Keratinocyte (primary cell): ENCODE results near the gene PRKAB1. TPM values are rescaled to one million over a fixed set of nuclear protein-coding genes. Genes with fewer than 3 reads are reported as not detected.

Source experiments
- DNase-seq: peaks from one replicate; pipeline ENCODE4 v3.0.0-alpha.2; 2011; ENCODE audit warnings: low read depth, missing footprints, low spot score
- FAIRE-seq: peaks from 2 replicates; lab custom pipeline; 2011; peaks lifted over from hg19 to GRCh38; lab: Jason Lieb, UNC
- H2AFZ ChIP-seq: 2 replicates; pipeline ENCODE4 v1.6.0; 2012; ENCODE audit warnings: low read length, control low read depth, inconsistent platforms; ENCODE audit not compliant: control insufficient read depth
- H3K27ac ChIP-seq: 2 replicates; pipeline ENCODE4 v1.5.1; 2011; ENCODE audit warnings: low read length; ENCODE audit not compliant: control insufficient read depth, insufficient read depth
- H3K27me3 ChIP-seq: 3 replicates; pipeline ENCODE4 v1.6.0; 2011; ENCODE audit warnings: low read length; ENCODE audit not compliant: control insufficient read depth, insufficient read depth; ENCODE audit errors: extremely low read depth
- H3K36me3 ChIP-seq, 2 experiments: 2 replicates in 1 of 2; 3 replicates in 1 of 2; pipeline ENCODE4 v1.5.1; 2011; ENCODE audit warnings: low read length in 2 of 2, mild to moderate bottlenecking in 1 of 2; ENCODE audit not compliant: control insufficient read depth in 2 of 2, insufficient read depth in 2 of 2; ENCODE audit errors: extremely low read depth in 1 of 2
- H3K4me1 ChIP-seq: 3 replicates; pipeline ENCODE4 v1.5.1; 2011; ENCODE audit warnings: low read length; ENCODE audit not compliant: control insufficient read depth, insufficient read depth; ENCODE audit errors: extremely low read depth
- H3K4me2 ChIP-seq: 3 replicates; pipeline ENCODE4 v1.6.0; 2011; ENCODE audit warnings: low read depth, low read length; ENCODE audit not compliant: control insufficient read depth, insufficient read depth; ENCODE audit errors: extremely low read depth
- H3K4me3 ChIP-seq, 3 experiments: fragments of 200-600 bp in 1 of 3; sonication (generic) in 1 of 3; 2 replicates in 2 of 3; 3 replicates in 1 of 3; pipeline ENCODE4 v1.5.1; 2011 to 2016; ENCODE audit warnings: low read length in 3 of 3, mild to moderate bottlenecking in 3 of 3, control low read depth in 2 of 3, inconsistent platforms in 1 of 3, low read depth in 1 of 3, mixed read lengths in 1 of 3, mixed run types in 1 of 3, moderate library complexity in 1 of 3; ENCODE audit not compliant: control insufficient read depth in 2 of 3, insufficient read depth in 2 of 3; ENCODE audit errors: extremely low read depth in 1 of 3
- H3K79me2 ChIP-seq: 2 replicates; pipeline ENCODE4 v1.6.0; 2012; ENCODE audit warnings: low read length; ENCODE audit not compliant: control insufficient read depth, insufficient read depth
- H3K9ac ChIP-seq: 3 replicates; pipeline ENCODE4 v1.6.0; 2011; ENCODE audit warnings: low read length; ENCODE audit not compliant: control insufficient read depth, insufficient read depth; ENCODE audit errors: extremely low read depth
- H3K9me1 ChIP-seq: 3 replicates; pipeline ENCODE4 v1.6.0; 2011; ENCODE audit warnings: low read length; ENCODE audit not compliant: control insufficient read depth, insufficient read depth; ENCODE audit errors: extremely low read depth
- H3K9me3 ChIP-seq: 2 replicates; pipeline ENCODE4 v1.5.1; 2012; ENCODE audit warnings: low read depth, low read length; ENCODE audit not compliant: control insufficient read depth
- H4K20me1 ChIP-seq: 3 replicates; pipeline ENCODE4 v1.6.0; 2011; ENCODE audit warnings: low read length; ENCODE audit not compliant: control insufficient read depth, insufficient read depth; ENCODE audit errors: extremely low read depth
- EZH2 ChIP-seq: IDR thresholded peaks from one replicate; pipeline ENCODE4 v1.6.1; 2012; ENCODE audit warnings: inconsistent platforms, mild to moderate bottlenecking, low read length, moderate library complexity
- dilution Hi-C: fragments of 300-500 bp; cut with MboI; formaldehyde crosslinking; loops from one replicate; pipeline ENCODE4 v1.7.0; 2020; ENCODE audit warnings: low sequenced_read_pairs; ENCODE audit not compliant: extremely low pct_ligation_motif_present
- polyA plus RNA-seq, 5 experiments: library from polyadenylated mRNA; depleted of rRNA in 3 of 5; stranded (reverse) in 3 of 5; stranded (forward) in 1 of 5; unstranded in 1 of 5; fragments of >200 nt; gene quantifications; 1 replicate in 1 of 5; 2 replicates in 3 of 5; 3 replicates in 1 of 5; pipeline versions ENCODE4 v1.2.1 to v1.2.3, GENCODE V29; 2011 to 2012; ENCODE audit warnings: missing spikeins in 2 of 5, low read depth in 1 of 5, low replicate concordance in 1 of 5
- TF ChIP-seq, protein P1 (sequence below), 3 experiments: IDR thresholded peaks in 1 of 3; conservative IDR thresholded peaks in 1 of 3; optimal IDR thresholded peaks in 1 of 3; 2 replicates in 2 of 3; 3 replicates in 1 of 3; pipeline versions ENCODE3 to v1.5.1; 2011; ENCODE audit warnings: low read length in 3 of 3, mild to moderate bottlenecking in 3 of 3, moderate library complexity in 2 of 3, control low read depth in 1 of 3, inconsistent platforms in 1 of 3; ENCODE audit not compliant: insufficient read depth in 2 of 3; ENCODE audit errors: extremely low read depth in 1 of 3

The PRKAB1 gene
- polyA plus RNA-seq, 1 donor (not counting 4 experiments of a cell fraction or from before 2014, with no cell fraction given), result 22.0 TPM

- no peak for TF ChIP-seq EZH2
- TF ChIP-seq, protein P1, sequence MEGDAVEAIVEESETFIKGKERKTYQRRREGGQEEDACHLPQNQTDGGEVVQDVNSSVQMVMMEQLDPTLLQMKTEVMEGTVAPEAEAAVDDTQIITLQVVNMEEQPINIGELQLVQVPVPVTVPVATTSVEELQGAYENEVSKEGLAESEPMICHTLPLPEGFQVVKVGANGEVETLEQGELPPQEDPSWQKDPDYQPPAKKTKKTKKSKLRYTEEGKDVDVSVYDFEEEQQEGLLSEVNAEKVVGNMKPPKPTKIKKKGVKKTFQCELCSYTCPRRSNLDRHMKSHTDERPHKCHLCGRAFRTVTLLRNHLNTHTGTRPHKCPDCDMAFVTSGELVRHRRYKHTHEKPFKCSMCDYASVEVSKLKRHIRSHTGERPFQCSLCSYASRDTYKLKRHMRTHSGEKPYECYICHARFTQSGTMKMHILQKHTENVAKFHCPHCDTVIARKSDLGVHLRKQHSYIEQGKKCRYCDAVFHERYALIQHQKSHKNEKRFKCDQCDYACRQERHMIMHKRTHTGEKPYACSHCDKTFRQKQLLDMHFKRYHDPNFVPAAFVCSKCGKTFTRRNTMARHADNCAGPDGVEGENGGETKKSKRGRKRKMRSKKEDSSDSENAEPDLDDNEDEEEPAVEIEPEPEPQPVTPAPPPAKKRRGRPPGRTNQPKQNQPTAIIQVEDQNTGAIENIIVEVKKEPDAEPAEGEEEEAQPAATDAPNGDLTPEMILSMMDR (optimal IDR thresholded peaks at IDR 0.05 in 1 of 3, IDR thresholded peaks at IDR 0.05 in 1 of 3, conservative IDR thresholded peaks at IDR 0.05 in 1 of 3; ENCODE audit: extremely low read depth in 1 of 3, insufficient read depth in 2 of 3, low read length in 3 of 3), result no peak
- Histone ChIP-seq H3K4me1 (peaks cover 2% of the 10 kb centered on the region), H3K9me3 (no peaks in the 10 kb centered on the region), H3K27me3 (no peaks in the 10 kb centered on the region), H3K27ac (no peak overlapping the region), H3K36me3 (no peaks in the 10 kb centered on the region), H2AFZ (no peak overlapping the region), H3K9ac (no peak overlapping the region), H3K79me2 (no peaks in the 10 kb centered on the region), H3K4me2 (no peak overlapping the region), H3K9me1 (no peaks in the 10 kb centered on the region), H4K20me1 (no peaks in the 10 kb centered on the region), H3K4me3 (no peak overlapping the region)
- dilution Hi-C loops, result no loop called here
- no peak for DNase-seq
- no peak for FAIRE-seq
Observed at GRCh38 chr12:119661882-119662281, 6.1 kb upstream of the PRKAB1 start.

DNA sequence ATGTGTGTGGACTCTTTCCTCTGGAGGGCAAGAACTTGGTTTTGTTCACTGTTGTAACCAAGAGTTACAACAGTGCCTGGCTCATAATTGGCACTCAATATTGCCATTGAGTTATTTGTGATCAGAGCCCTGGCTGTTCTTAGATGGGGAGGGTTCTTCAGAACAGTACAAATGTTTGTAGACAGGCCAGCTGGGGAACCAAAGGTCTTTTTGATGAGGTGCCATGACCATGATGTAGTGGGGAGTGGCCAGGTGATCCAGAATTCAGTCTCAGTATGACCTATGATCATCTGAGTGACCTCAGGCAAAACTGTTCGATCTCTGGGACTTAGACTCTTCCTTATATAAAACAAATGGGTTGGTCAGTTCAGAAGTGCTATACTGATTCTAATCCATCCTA is 3.3 kb upstream of the PRKAB1 start:
- TF ChIP-seq, protein P1 (optimal IDR thresholded peaks at IDR 0.05 in 1 of 3, IDR thresholded peaks at IDR 0.05 in 1 of 3, conservative IDR thresholded peaks at IDR 0.05 in 1 of 3; ENCODE audit: extremely low read depth in 1 of 3, insufficient read depth in 2 of 3, low read length in 3 of 3), result no peak
- no peak for TF ChIP-seq EZH2
- DNase-seq, result no peak
- no peak for FAIRE-seq
- H3K27me3 ChIP-seq, result no peaks in the 10 kb centered on the region
- H3K36me3 ChIP-seq, result no peaks in the 10 kb centered on the region
- no peak overlapping the region for H3K9ac ChIP-seq
- no peak overlapping the region for H3K4me2 ChIP-seq
- H3K4me1 ChIP-seq, result peaks cover 11% of the 10 kb centered on the region
- dilution Hi-C loops, result no loop called here
- peaks cover 8% of the 10 kb centered on the region for H3K79me2 ChIP-seq
- H3K4me3 ChIP-seq, result no peak overlapping the region
- H4K20me1 ChIP-seq, result no peaks in the 10 kb centered on the region
- no peaks in the 10 kb centered on the region for H3K9me1 ChIP-seq
- H2AFZ ChIP-seq, result no peak overlapping the region
- H3K9me3 ChIP-seq, result no peaks in the 10 kb centered on the region
- H3K27ac ChIP-seq, result no peak overlapping the region
